Breast epithelium (tissue), 3 donors: ENCODE measurements around the gene FASTK.

Source experiments
- CTCF ChIP-seq, 3 donors: fragments of 450-650 bp; IDR thresholded peaks; one replicate each; pipeline ENCODE4 v1.5.1; 2016 to 2017; ENCODE audit warnings: antibody characterized with exemption in 3 of 3, mild to moderate bottlenecking in 3 of 3, moderate library complexity in 3 of 3
- POLR2AphosphoS5 ChIP-seq, 3 donors: sonication (generic); formaldehyde crosslinking; IDR thresholded peaks; one replicate each; pipeline ENCODE4 v1.6.1; 2017; ENCODE audit warnings: antibody characterized with exemption in 3 of 3

- TF ChIP-seq CTCF (IDR thresholded peaks at IDR 0.05) (no peak), POLR2AphosphoS5 (IDR thresholded peaks at IDR 0.05) (no peak)
Observed at GRCh38 chr7:151123158-151123821, 42.7 kb upstream of the FASTK start.
